Karpas-422 (cell line): ENCODE data around the gene SEC16A. TPM values are rescaled to one million over a fixed set of nuclear protein-coding genes. Genes with fewer than 3 reads are reported as not detected.

Experiments used
- DNase-seq: peaks from one replicate; pipeline ENCODE4 v3.0.0-alpha.2; 2015
- H2AFZ ChIP-seq: fragments of 200-600 bp; sonication (generic); 2 replicates; pipeline ENCODE4 v1.6.1; 2014; ENCODE audit warnings: antibody characterized with exemption, low read length, mixed read lengths
- H3K27ac ChIP-seq: fragments of 200-600 bp; sonication (generic); 2 replicates; pipeline ENCODE4 v1.5.1; 2014; ENCODE audit warnings: mild to moderate bottlenecking, low read length, moderate library complexity
- H3K27me3 ChIP-seq: fragments of 200-600 bp; sonication (generic); 2 replicates; pipeline ENCODE4 v1.6.1; 2014; ENCODE audit warnings: low read length, mixed read lengths
- H3K36me3 ChIP-seq: fragments of 200-600 bp; sonication (generic); 2 replicates; pipeline ENCODE4 v1.6.1; 2014; ENCODE audit warnings: low read length, mixed read lengths; ENCODE audit not compliant: insufficient read depth
- H3K4me1 ChIP-seq: fragments of 200-600 bp; sonication (generic); 2 replicates; pipeline ENCODE4 v1.6.1; 2014; ENCODE audit warnings: mild to moderate bottlenecking, low read length, mixed read lengths
- H3K4me2 ChIP-seq: fragments of 200-600 bp; sonication (generic); 2 replicates; pipeline ENCODE4 v1.6.1; 2014; ENCODE audit warnings: low read length, low read depth, mild to moderate bottlenecking; ENCODE audit not compliant: poor library complexity, severe bottlenecking
- H3K4me3 ChIP-seq: fragments of 200-600 bp; sonication (generic); 2 replicates; pipeline ENCODE4 v1.5.1; 2014; ENCODE audit warnings: mild to moderate bottlenecking, antibody characterized with exemption, low read length, mixed read lengths
- H3K79me2 ChIP-seq: fragments of 200-600 bp; sonication (generic); 2 replicates; pipeline ENCODE4 v1.6.1; 2014; ENCODE audit warnings: mild to moderate bottlenecking, low read length, mixed read lengths
- H3K9ac ChIP-seq: fragments of 200-600 bp; sonication (generic); 2 replicates; pipeline ENCODE4 v1.6.0; 2014; ENCODE audit warnings: low read length
- H3K9me2 ChIP-seq: fragments of 200-600 bp; sonication (generic), shearing (Covaris generic); replicated peaks from 2 replicates; pipeline ENCODE4 v1.6.0; 2014; ENCODE audit warnings: mild to moderate bottlenecking, low read length, moderate library complexity; ENCODE audit not compliant: insufficient read depth
- H3K9me3 ChIP-seq: fragments of 300-700, 200-600 bp; sonication (generic); 2 replicates; pipeline ENCODE4 v1.6.1; 2014; ENCODE audit warnings: low read length, mixed read lengths
- H4K20me1 ChIP-seq: fragments of 200-600 bp; sonication (generic); 2 replicates; pipeline ENCODE4 v1.6.1; 2014; ENCODE audit warnings: mild to moderate bottlenecking, antibody characterized with exemption, low read length, low read depth; ENCODE audit not compliant: insufficient read depth
- total RNA-seq: library from RNA; depleted of rRNA; stranded (reverse); fragments of >200 nt; shearing (Covaris generic); gene quantifications from 2 replicates; pipeline ENCODE4 v1.2.3, GENCODE V29; 2014; ENCODE audit warnings: low replicate concordance

SEC16A gene
- total RNA-seq, 1 experiment from 2014 or later, result 21.5 TPM

- Histone ChIP-seq H3K4me2 (no peak overlapping the region), H3K4me1 (peaks cover 15% of the 10 kb centered on the region), H2AFZ (no peak overlapping the region), H3K79me2 (no peaks in the 10 kb centered on the region), H3K27me3 (no peaks in the 10 kb centered on the region), H3K9me2 (no peaks in the 10 kb centered on the region), H3K9me3 (no peaks in the 10 kb centered on the region), H4K20me1 (peaks cover 4% of the 10 kb centered on the region; the same call in 1 of the 2 replicates), H3K4me3 (no peak overlapping the region), H3K9ac (no peak overlapping the region), H3K27ac (no peak overlapping the region), H3K36me3 (peaks cover 5% of the 10 kb centered on the region; the same call in 1 of the 2 replicates)
- DNase-seq, result no peak
These were observed 31.5 kb downstream of the SEC16A start for GRCh38 chr9:136451221-136451877.

GRCh38 chr9:136448655-136449054, 34.2 kb downstream of the SEC16A start:
- Histone ChIP-seq H3K4me2 (no peak overlapping the region), H3K79me2 (no peaks in the 10 kb centered on the region)

GRCh38 chr9:136447173-136447778, 35.6 kb downstream of the SEC16A start:
- Histone ChIP-seq H3K4me1 (peaks cover 15% of the 10 kb centered on the region), H4K20me1 (peaks cover 4% of the 10 kb centered on the region; the same call in 1 of the 2 replicates), H3K4me3 (no peak overlapping the region), H3K27me3 (no peaks in the 10 kb centered on the region), H3K9me2 (no peaks in the 10 kb centered on the region), H3K79me2 (no peaks in the 10 kb centered on the region), H3K36me3 (peaks cover 5% of the 10 kb centered on the region; the same call in 1 of the 2 replicates), H3K4me2 (no peak overlapping the region), H2AFZ (no peak overlapping the region), H3K9ac (no peak overlapping the region), H3K9me3 (no peaks in the 10 kb centered on the region), H3K27ac (0 out of 2 replicates have a peak overlapping the region, but pooled peaks have one; percentile 34)
- DNase-seq, result no peak

More at GRCh38 chr9:136448655-136449054, 34.2 kb downstream of the SEC16A start:
- no peaks in the 10 kb centered on the region for H3K27me3 ChIP-seq
- H3K27ac ChIP-seq, result no peak overlapping the region
- no peak overlapping the region for H3K9ac ChIP-seq
- H3K9me3 ChIP-seq, result no peaks in the 10 kb centered on the region
- peaks cover 5% of the 10 kb centered on the region; the same call in 1 of the 2 replicates for H3K36me3 ChIP-seq
- peaks cover 15% of the 10 kb centered on the region for H3K4me1 ChIP-seq
- H4K20me1 ChIP-seq, result peaks cover 4% of the 10 kb centered on the region; the same call in 1 of the 2 replicates
- H3K4me3 ChIP-seq, result no peak overlapping the region
- H3K9me2 ChIP-seq, result no peaks in the 10 kb centered on the region
- no peak for DNase-seq
- H2AFZ ChIP-seq, result no peak overlapping the region

- H3K4me1 ChIP-seq, result peaks cover 15% of the 10 kb centered on the region
- H3K27me3 ChIP-seq, result no peaks in the 10 kb centered on the region
- peaks cover 3% of the 10 kb centered on the region; the same call in 1 of the 2 replicates for H3K36me3 ChIP-seq
- H3K4me2 ChIP-seq, result no peak overlapping the region
- H3K4me3 ChIP-seq, result no peak overlapping the region
- no peak overlapping the region for H3K9ac ChIP-seq
- no peak overlapping the region for H3K27ac ChIP-seq
- no peaks in the 10 kb centered on the region for H3K79me2 ChIP-seq
- H4K20me1 ChIP-seq, result peaks cover 4% of the 10 kb centered on the region; the same call in 1 of the 2 replicates
- H3K9me2 ChIP-seq, result no peaks in the 10 kb centered on the region
- H2AFZ ChIP-seq, result no peak overlapping the region
- no peaks in the 10 kb centered on the region for H3K9me3 ChIP-seq
- DNase-seq, result no peak
These were observed 37.0 kb downstream of the SEC16A start for GRCh38 chr9:136445799-136446198.

GRCh38 chr9:136444102-136444501, 38.7 kb downstream of the SEC16A start:
- no peak for DNase-seq
- Histone ChIP-seq H3K4me1 (peaks cover 20% of the 10 kb centered on the region), H3K36me3 (peaks cover 3% of the 10 kb centered on the region; the same call in 1 of the 2 replicates), H3K27ac (no peak overlapping the region), H2AFZ (no peak overlapping the region), H4K20me1 (peaks cover 7% of the 10 kb centered on the region; the same call in 1 of the 2 replicates), H3K9me2 (no peaks in the 10 kb centered on the region), H3K9me3 (no peaks in the 10 kb centered on the region), H3K9ac (no peak overlapping the region), H3K79me2 (peaks cover 1% of the 10 kb centered on the region; the same call in 1 of the 2 replicates), H3K4me3 (no peak overlapping the region), H3K27me3 (no peaks in the 10 kb centered on the region), H3K4me2 (no peak overlapping the region)

- Histone ChIP-seq H3K79me2 (peaks cover 5% of the 10 kb centered on the region), H3K9me3 (no peaks in the 10 kb centered on the region), H2AFZ (no peak overlapping the region), H3K9ac (no peak overlapping the region), H3K27ac (no peak overlapping the region), H4K20me1 (peaks cover 7% of the 10 kb centered on the region; the same call in 1 of the 2 replicates), H3K9me2 (no peaks in the 10 kb centered on the region), H3K4me1 (peaks cover 20% of the 10 kb centered on the region), H3K4me3 (no peak overlapping the region), H3K27me3 (no peaks in the 10 kb centered on the region), H3K36me3 (peaks cover 3% of the 10 kb centered on the region; the same call in 1 of the 2 replicates), H3K4me2 (no peak overlapping the region)
- no peak for DNase-seq
These were observed 39.2 kb downstream of the SEC16A start for GRCh38 chr9:136443687-136444086.

GRCh38 chr9:136443087-136443486, 39.8 kb downstream of the SEC16A start:
- H3K9me2 ChIP-seq, result no peaks in the 10 kb centered on the region
- H3K4me2 ChIP-seq, result no peak overlapping the region
- H3K27ac ChIP-seq, result no peak overlapping the region
- H4K20me1 ChIP-seq, result peaks cover 13% of the 10 kb centered on the region; the same call in 1 of the 2 replicates
- no peaks in the 10 kb centered on the region for H3K9me3 ChIP-seq
- no peak for DNase-seq
- no peak overlapping the region for H2AFZ ChIP-seq
- peaks cover 25% of the 10 kb centered on the region for H3K4me1 ChIP-seq
- peaks cover 3% of the 10 kb centered on the region; the same call in 1 of the 2 replicates for H3K36me3 ChIP-seq
- peaks cover 11% of the 10 kb centered on the region for H3K79me2 ChIP-seq
- no peak overlapping the region for H3K9ac ChIP-seq
- H3K4me3 ChIP-seq, result no peak overlapping the region
- H3K27me3 ChIP-seq, result no peaks in the 10 kb centered on the region

- Histone ChIP-seq H3K27ac (no peak overlapping the region), H3K9me2 (no peaks in the 10 kb centered on the region), H3K4me3 (no peak overlapping the region), H3K36me3 (peaks cover 2% of the 10 kb centered on the region; the same call in 1 of the 2 replicates), H2AFZ (no peak overlapping the region), H4K20me1 (peaks cover 20% of the 10 kb centered on the region), H3K9me3 (no peaks in the 10 kb centered on the region), H3K4me1 (peaks cover 27% of the 10 kb centered on the region), H3K27me3 (no peaks in the 10 kb centered on the region), H3K79me2 (peaks cover 20% of the 10 kb centered on the region), H3K9ac (no peak overlapping the region), H3K4me2 (no peak overlapping the region)
- DNase-seq, result no peak
These were observed 40.6 kb downstream of the SEC16A start for GRCh38 chr9:136442265-136442664.
